T-helper 1 cell treated with Interleukin-12 subunit alpha and Interleukin-12 subunit beta and Interleukin-4 antibody, amounts not matched to agents 30 ng/mL and 1 ng/mL, for 36 hours (primary cell): ENCODE measurements around the gene SGK1. TPM values are rescaled to one million over a fixed set of nuclear protein-coding genes. Genes with fewer than 3 reads are reported as not detected.

ENCODE experiments used
- intact Hi-C: fragments of 100-400 bp; cut with micrococcal nuclease; formaldehyde crosslinking; loops from one replicate; pipeline ENCODE4 v1.15.1; 2024
- total RNA-seq: library from RNA; stranded (reverse); gene quantifications from 2 replicates; pipeline ENCODE4 v1.2.3, GENCODE V29; 2022

SGK1 gene
- total RNA-seq, result 45.3 and 54.5 TPM in 2 replicates

- intact Hi-C loops, result loop anchor here (1.0 to 2.0 kb wide), 2 partner anchors 29 to 143 kb away; no protein-coding TSS in a partner anchor
Measured at GRCh38 chr6:134317471-134318131, at the start of gene SGK1. TSS of gene SGK1 (minus strand) at chr6:134318112. CDS start at chr6:134317460, 652 bp downstream.

- intact Hi-C loops, result no loop called here
Measured at GRCh38 chr6:134363323-134364039, 45.6 kb upstream of the SGK1 start.

GRCh38 chr6:134361011-134361410, 43.1 kb upstream of the SGK1 start:
- intact Hi-C loops, result no loop called here

DNA sequence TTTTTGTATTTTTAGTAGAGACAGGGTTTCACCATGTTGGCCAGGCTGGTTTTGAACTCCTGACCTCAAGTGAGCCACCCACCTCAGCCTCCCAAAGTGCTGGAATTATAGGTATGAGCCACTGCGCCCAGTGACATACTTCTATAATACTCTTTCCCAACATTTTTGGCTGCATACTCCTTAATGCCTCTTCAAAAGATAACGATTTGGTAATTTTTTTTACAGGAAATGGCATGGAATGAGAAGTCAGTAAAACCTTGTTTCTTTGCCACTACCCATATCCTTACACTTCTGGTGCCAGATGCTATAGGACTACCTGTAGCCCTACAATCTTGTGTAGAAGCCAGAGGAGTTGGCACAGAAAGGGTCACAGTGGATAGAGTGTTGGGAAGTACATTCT, 41.4 kb upstream of the SGK1 start:
- intact Hi-C loops, result no loop called here

GRCh38 chr6:134358320-134358719, 40.4 kb upstream of the SGK1 start:
- intact Hi-C loops, result no loop called here

DNA sequence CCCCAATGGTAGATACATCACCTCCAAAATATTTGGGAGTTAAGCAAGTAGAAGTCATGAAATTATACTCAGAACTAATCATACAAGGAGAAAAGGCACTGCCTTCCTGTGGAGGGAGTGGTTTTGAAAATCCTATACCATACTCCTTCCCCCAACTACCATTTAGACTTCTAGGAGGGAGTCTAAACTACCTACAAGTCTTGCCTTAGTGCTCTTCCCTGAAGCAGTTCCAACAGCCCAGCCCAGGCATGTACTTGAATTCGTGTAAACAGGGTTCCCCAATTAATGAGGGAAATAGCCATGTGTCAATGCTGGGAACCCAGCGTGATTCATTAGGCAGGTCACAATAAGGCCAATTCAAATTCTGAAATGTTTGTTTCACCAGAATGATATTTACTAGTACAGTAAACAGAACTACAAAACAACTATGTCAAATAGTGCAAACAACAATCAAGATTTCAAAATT, 39.1 kb upstream of the SGK1 start:
- intact Hi-C loops, result no loop called here

GRCh38 chr6:134356405-134356804, 38.5 kb upstream of the SGK1 start:
- intact Hi-C loops, result no loop called here

GRCh38 chr6:134352786-134353480, 35.0 kb upstream of the SGK1 start:
- intact Hi-C loops, result loop anchor here (1.0 to 5.0 kb wide), 4 partner anchors 20 to 174 kb away; no protein-coding TSS in a partner anchor

- intact Hi-C loops, result loop anchor here (1.0 to 5.0 kb wide), 4 partner anchors 21 to 173 kb away; no protein-coding TSS in a partner anchor
Measured at GRCh38 chr6:134351615-134352474, 33.9 kb upstream of the SGK1 start.

DNA sequence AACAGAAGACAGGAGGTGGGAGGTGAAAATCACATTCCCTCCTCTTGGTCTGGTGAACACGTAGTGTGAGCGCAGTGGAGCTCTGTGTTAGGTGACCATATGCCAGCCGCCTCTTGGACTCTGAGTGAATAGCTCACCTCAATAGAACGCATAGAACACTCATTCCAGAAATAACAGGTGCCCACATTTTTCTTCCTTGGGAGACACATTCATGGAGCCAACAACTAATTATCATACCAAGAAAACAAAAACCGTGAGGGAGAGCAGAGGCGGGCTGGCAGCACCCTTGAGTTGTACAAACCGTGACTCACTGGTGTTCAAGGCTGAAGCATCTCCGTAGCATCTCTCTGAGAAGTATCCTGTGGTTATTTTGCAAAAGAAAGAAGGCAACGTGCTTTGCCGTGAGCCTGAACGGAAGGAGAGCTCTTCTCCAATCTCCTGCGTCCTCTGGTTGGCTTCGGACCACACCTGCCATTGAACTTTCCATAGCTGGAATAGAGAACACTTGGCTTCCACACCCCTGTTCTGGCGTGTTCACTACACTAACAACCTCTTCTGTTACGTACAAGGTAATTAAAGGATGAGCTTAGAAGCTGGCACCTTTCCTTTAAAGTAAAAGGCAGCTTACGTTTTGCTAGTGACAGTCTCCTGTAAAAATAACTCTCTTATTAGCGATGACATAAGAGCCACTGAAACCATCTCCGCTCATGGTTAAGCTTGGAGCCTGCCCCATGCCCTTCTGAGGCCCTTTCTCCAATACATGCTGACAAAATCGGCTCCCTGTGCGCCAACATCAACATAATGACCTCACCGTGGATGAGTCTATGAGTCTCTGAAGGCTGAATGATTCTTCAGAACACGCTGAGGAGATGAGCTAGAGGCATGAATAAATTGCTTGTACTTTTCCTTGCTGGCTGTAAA, 30.2 kb upstream of the SGK1 start:
- intact Hi-C loops, result no loop called here

DNA sequence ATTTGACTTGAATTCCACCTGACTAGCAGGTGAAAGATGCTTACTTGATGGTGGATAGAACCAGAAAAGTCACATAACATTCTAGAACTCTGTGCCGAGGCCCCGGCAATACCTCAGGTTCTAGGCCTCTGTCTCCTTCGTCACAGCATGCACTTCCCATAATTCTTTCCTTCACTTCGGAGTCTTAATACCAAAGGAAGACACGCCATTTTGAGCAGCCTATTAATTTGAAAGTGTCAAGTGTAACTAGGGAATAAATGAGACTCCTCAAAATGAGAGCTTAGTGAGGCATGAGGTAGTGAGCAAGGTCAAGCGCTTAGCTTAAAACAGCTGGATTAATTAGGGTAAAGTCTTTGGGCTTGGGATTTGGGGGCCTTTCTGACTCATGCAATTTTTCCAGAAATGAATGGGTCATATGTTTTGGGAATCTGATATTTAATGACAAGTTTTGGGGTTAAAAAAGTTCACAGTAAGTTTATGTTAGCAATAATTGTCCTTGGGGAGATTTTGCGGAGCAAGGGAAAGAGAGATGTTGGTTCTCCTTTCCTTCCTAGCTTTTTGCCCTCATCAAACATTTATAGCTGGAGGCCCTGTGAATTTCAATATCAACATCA, 29.1 kb upstream of the SGK1 start:
- intact Hi-C loops, result no loop called here

DNA sequence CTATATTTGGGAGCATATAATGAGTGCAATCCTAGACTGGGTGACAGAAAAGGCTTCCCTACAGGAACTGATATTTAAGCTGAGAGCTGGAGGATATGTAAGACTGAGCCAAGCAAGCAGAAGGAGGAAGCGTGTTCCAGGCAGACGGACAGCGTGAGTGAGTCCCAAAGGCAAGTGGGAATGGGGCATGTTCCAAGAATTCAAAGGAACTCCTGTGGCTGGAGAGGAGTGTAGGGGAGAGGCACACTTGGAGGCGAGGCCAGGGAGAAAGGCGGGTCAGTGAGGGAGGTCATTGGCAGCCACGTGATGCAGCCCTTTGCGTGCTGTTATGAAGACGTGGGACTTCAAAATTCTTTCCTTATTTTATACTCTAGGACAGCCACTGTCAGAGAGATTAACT, 27.9 kb upstream of the SGK1 start:
- intact Hi-C loops, result no loop called here

- intact Hi-C loops, result no loop called here
Measured at GRCh38 chr6:134343066-134343465, 25.2 kb upstream of the SGK1 start.

GRCh38 chr6:134341999-134342567, 24.2 kb upstream of the SGK1 start:
- intact Hi-C loops, result no loop called here

- intact Hi-C loops, result no loop called here
Measured at GRCh38 chr6:134340179-134340975, 22.5 kb upstream of the SGK1 start.

GRCh38 chr6:134339216-134339615, 21.3 kb upstream of the SGK1 start:
- intact Hi-C loops, result no loop called here

- intact Hi-C loops, result no loop called here
Measured at GRCh38 chr6:134331256-134331655, 13.3 kb upstream of the SGK1 start.

DNA sequence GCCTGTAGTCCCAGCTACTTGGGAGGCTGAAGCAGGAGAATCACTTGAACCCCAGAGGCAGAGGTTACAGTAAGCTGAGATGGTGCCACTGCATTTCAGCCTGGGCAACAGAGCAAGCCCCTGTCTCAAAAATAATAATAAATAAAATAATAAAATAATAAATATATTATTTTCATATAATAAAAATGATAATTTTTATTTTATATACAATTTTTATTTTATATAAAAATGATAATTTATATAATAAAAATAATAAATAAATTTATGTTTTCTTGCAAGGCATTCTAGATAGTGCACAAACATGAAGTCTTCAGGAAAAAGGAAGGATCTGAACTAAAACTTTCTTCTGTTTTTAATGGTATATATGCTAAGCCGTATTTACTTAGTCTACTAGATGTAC, 12.6 kb upstream of the SGK1 start:
- intact Hi-C loops, result no loop called here
